Effector memory CD4-positive, alpha-beta T cell (primary cell): ENCODE results near the gene GATM.

Source experiments
- DNase-seq, 3 donors: peaks; one replicate each; pipeline ENCODE4 v3.0.0-alpha.2; 2020
- H3K27ac ChIP-seq: 2 replicates; pipeline ENCODE4 v1.7.0; 2013; ENCODE audit warnings: mild to moderate bottlenecking, low read length, moderate library complexity; ENCODE audit not compliant: insufficient read depth, poor library complexity, severe bottlenecking
- H3K27me3 ChIP-seq: replicated peaks from 2 replicates; pipeline ENCODE4 v1.7.0; 2013; ENCODE audit warnings: mild to moderate bottlenecking, low read length; ENCODE audit not compliant: insufficient read depth, control insufficient read depth, poor library complexity, severe bottlenecking
- H3K36me3 ChIP-seq: 2 replicates; pipeline ENCODE4 v1.7.0; 2013; ENCODE audit warnings: mild to moderate bottlenecking, low read length, moderate library complexity; ENCODE audit not compliant: control insufficient read depth, insufficient read depth
- H3K4me1 ChIP-seq: 2 replicates; pipeline ENCODE4 v1.7.0; 2013; ENCODE audit warnings: low read length, mild to moderate bottlenecking; ENCODE audit not compliant: control insufficient read depth, insufficient read depth, poor library complexity, severe bottlenecking
- H3K4me3 ChIP-seq: 2 replicates; pipeline ENCODE4 v1.7.0; 2013; ENCODE audit warnings: low read length, low read depth, mild to moderate bottlenecking; ENCODE audit not compliant: insufficient read depth, poor library complexity, severe bottlenecking
- H3K9me3 ChIP-seq: 2 replicates; pipeline ENCODE4 v1.7.0; 2013; ENCODE audit warnings: mild to moderate bottlenecking, low read length, moderate library complexity; ENCODE audit not compliant: control insufficient read depth

GATM gene

DNA sequence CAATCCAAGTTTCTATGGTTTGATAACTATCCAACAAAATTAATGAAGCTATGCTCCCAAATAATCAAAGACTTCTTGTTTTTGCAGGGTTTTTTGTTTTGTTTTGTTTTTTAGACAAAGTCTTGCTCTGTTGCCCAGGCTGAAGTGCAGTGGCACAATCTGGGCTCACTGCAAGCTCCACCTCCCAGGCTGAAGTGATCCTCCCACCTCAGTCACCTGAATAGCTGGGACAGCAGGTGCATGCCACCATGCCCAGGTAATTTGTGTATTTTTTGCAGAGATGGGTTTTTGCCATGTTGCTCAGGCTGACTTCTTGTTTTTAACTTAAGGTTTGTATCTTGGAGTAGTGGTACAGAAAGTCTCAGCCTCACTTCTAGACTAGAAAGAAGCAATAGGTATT, 11.0 kb upstream of the GATM start:
- Histone ChIP-seq H3K4me1 (no peaks in the 10 kb centered on the region), H3K27me3 (no peaks in the 10 kb centered on the region), H3K36me3 (no peaks in the 10 kb centered on the region), H3K4me3 (no peak overlapping the region), H3K9me3 (no peaks in the 10 kb centered on the region), H3K27ac (no peak overlapping the region)
- no peak for DNase-seq

- no peaks in the 10 kb centered on the region for H3K36me3 ChIP-seq
- no peak for DNase-seq
- no peaks in the 10 kb centered on the region for H3K27me3 ChIP-seq
Observed at GRCh38 chr15:45387380-45388007, 9.2 kb upstream of the GATM start.

DNA sequence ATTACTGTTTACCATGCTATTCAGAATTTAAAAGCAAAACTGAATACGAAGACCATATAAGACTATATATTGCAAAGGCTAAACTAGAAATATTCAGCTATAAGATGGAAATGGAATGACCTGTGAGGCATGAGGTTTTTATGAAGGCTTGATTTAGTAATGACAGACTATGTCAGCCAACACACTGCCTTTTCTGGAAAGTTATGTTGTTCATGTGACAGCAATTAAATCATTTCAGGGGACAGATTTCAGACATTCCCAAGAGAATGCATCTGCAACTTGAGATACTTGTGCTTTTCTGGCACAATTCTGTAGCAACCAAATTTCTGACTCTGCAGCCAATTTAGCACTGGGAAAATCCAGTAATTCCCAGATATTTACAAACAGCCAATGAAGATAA, 8.6 kb upstream of the GATM start:
- Histone ChIP-seq H3K36me3 (no peaks in the 10 kb centered on the region), H3K27me3 (no peaks in the 10 kb centered on the region), H3K4me1 (no peaks in the 10 kb centered on the region), H3K27ac (no peak overlapping the region), H3K9me3 (no peaks in the 10 kb centered on the region), H3K4me3 (no peak overlapping the region)
- no peak for DNase-seq

More at GRCh38 chr15:45387380-45388007, 9.2 kb upstream of the GATM start:
- H3K4me3 ChIP-seq, result no peak overlapping the region
- no peak overlapping the region for H3K27ac ChIP-seq
- H3K9me3 ChIP-seq, result no peaks in the 10 kb centered on the region
- no peaks in the 10 kb centered on the region for H3K4me1 ChIP-seq

DNA sequence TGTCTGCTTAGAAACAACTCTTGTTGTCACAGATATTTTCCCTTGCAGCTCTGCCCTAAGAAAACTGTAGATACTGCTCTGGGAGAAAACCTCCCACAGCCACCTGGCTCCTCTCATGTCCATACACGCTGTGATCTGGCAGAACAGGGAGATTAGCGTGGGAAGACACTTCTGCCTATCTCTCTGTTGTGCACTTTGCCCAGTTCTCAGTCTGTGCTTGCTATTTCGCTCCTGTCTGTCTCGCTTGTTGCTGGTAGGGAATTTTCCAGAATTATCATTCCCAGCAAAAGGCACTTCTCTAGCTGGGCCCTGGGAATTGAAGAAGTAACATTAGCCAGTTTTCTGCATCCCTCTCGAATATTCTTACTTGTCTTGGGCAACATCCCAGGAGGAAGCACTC, 8.1 kb upstream of the GATM start:
- DNase-seq, result no peak
- no peaks in the 10 kb centered on the region for H3K36me3 ChIP-seq
- no peaks in the 10 kb centered on the region for H3K27me3 ChIP-seq
- no peak overlapping the region for H3K27ac ChIP-seq
- H3K9me3 ChIP-seq, result no peaks in the 10 kb centered on the region
- H3K4me3 ChIP-seq, result no peak overlapping the region
- H3K4me1 ChIP-seq, result no peaks in the 10 kb centered on the region

GRCh38 chr15:45385590-45385989, 7.2 kb upstream of the GATM start:
- Histone ChIP-seq H3K4me1 (no peaks in the 10 kb centered on the region), H3K4me3 (no peak overlapping the region), H3K27ac (no peak overlapping the region), H3K9me3 (no peaks in the 10 kb centered on the region), H3K27me3 (no peaks in the 10 kb centered on the region), H3K36me3 (no peaks in the 10 kb centered on the region)
- DNase-seq, result no peak

DNA sequence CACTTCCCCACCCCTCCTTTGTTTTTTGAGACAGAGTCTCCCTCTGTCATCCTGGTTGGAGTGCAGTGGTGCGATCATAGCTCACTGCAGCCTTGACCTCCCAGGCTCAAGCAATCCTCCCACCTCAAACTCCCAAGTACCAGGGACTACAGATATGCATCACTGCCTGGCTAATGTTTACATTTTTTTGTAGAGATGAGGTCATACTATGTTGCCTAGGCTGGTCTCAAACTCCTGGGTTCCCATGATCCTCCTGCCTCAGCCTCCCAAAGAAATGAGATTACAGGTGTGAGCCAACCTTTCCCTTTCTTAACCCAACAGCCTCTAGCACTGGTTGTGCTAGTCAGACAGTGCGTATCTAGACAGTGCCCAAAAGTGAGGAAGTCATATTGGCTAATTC, 6.4 kb upstream of the GATM start:
- no peaks in the 10 kb centered on the region for H3K27me3 ChIP-seq
- no peaks in the 10 kb centered on the region for H3K9me3 ChIP-seq
- no peak for DNase-seq

DNA sequence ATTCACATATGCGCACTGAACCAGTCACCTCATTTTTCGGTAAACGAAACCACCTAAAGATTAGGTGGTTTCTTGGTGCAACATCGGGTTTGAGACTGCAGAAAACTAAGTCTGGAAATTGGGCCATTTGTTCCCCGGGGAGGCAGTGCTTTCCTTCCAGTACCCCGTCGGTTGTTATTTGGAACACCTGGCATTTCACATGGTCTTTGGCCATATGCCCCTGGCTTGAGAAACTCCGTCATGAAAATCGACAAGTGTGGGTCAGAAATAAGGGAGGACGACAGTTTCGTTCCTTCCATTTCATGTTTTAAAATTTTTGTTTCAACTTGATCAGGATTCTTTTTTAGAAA, 544 bp upstream of the GATM start:
- Histone ChIP-seq H3K27ac (no peak overlapping the region), H3K9me3 (no peaks in the 10 kb centered on the region), H3K4me3 (peak overlapping the region; percentile 57), H3K36me3 (no peaks in the 10 kb centered on the region), H3K4me1 (peaks cover 17% of the 10 kb centered on the region), H3K27me3 (peaks cover 23% of the 10 kb centered on the region)
- DNase-seq, result no peak

More for the DNA sequence above, 6.4 kb upstream of the GATM start:
- no peaks in the 10 kb centered on the region for H3K36me3 ChIP-seq
- no peaks in the 10 kb centered on the region for H3K4me1 ChIP-seq
- H3K4me3 ChIP-seq, result no peak overlapping the region
- H3K27ac ChIP-seq, result no peak overlapping the region

DNA sequence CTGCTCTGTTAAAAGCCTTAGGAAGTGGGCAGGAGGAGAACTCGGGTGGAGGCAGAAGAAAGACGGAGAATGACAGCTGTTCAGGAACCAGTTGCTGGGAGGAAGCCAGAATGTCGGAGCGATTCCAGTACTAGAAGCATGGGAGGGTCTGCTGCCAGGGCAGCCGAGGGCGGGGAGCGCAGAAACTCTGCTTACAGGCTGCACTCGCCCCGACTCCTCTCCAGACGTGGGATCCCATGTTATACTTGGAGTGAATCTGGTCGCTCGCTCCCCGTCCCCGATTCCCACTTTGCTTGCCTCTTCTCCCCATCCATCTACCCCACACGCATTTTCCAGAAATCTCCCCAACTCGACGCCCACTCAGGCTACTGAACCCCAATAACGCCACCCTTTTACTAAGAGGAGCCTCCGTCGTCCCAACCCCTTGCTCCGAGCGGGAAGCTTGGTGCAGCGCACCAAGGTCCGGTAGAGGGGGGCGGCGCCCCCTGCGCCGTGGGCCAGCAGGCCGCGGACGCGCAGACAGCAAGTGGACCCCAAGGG, 665 bp downstream of the GATM start:
- Histone ChIP-seq H3K27ac (no peak overlapping the region), H3K9me3 (no peaks in the 10 kb centered on the region), H3K36me3 (no peaks in the 10 kb centered on the region), H3K27me3 (peaks cover 23% of the 10 kb centered on the region), H3K4me1 (peaks cover 17% of the 10 kb centered on the region), H3K4me3 (peak overlapping the region; percentile 57)
- no peak for DNase-seq

DNA sequence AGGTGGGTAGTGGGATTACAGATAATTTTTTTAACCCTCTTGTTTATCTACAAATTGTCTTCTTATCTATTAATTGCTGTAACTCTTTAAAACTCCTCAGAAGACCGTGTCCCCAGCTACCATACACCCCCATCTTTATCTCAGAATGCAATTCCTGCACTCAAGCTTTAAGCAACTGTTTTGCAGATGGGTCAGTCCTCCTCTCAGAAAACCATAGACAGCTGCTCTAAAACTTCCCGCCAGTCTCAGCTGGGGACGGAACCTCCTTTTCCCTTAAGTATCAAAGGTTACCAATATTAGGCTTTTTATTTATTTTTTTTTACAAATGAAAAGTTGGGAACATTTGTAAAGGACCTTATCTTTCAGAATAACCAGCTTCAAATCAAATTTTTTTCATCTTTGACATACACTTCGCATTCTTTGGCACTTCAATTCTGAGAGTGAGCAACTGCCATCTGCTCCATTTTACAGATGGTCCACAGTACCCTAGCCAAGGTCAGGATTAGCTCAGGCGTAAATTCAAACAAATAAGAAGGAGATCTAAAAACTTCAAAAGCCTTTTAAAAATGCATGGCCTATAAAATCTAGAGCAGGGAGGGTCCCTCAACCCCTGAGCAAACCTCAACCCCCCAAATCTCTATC, 1.3 kb downstream of the GATM start:
- Histone ChIP-seq H3K27me3 (peaks cover 23% of the 10 kb centered on the region), H3K9me3 (no peaks in the 10 kb centered on the region), H3K4me1 (peaks cover 17% of the 10 kb centered on the region), H3K4me3 (peak overlapping the region; percentile 57), H3K27ac (no peak overlapping the region), H3K36me3 (no peaks in the 10 kb centered on the region)
- DNase-seq, result no peak

DNA sequence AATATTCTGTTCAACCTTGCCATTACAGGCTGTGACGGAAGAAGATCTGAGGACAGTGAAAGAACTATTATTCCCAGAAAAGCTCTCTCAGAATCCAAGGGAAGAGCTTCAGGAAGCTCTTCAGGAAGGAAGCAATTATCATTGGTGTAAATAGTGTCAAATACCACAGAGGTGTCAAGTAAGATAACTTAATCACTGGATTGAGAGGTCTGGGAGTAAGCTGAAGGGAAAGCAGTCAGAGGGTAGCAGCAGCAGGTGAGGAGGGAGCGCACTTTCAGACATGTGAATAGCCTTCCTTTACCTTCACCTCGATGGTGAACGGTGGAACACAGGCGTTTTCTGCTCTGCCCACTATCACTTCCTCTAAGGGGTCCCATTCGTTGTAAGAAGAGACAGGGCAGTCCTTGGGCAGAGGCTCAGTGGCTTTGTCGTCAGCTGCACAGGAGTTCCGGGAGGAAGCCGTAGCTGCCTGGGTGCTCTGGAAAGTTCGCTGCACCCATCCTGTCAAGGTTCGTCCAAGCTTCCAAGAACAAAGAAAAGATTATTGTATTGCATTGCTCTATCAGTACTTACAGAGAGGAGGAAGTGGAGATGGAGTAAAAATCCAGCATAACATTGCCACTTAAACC, 1.9 kb downstream of the GATM start:
- Histone ChIP-seq H3K4me1 (peaks cover 17% of the 10 kb centered on the region), H3K36me3 (no peaks in the 10 kb centered on the region), H3K9me3 (no peaks in the 10 kb centered on the region), H3K4me3 (no peak overlapping the region), H3K27ac (no peak overlapping the region), H3K27me3 (peaks cover 23% of the 10 kb centered on the region)
- no peak for DNase-seq
